ENCODE data around the gene DDO. TPM values are rescaled to one million over a fixed set of nuclear protein-coding genes. Genes with fewer than 3 reads are reported as not detected.

The DDO gene
- total and polyA plus RNA-seq, 3 experiments from 2014 or later: not detected

DNA sequence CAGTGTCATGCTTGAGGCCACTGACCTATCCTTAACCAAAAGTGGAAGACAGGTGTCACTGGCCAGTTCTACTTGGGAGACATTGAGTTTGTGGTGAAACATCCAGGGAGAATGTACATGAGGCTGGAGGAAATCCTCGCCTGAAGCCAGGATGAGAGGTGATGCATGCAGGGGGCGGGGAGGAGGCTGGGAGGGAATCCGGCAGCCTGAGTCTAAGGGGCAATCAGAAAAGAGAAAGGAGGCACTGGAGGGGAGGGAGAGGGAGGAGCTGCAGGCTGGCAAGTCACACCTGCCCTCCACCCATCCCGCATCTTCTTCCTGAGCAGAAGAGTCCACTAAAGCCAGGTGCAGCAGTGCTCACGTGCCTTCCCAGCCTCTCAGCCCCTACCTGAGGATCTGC lies 14.9 kb upstream of the DDO start:
- ChIA-PET POLR2A (no interaction called here), CTCF (no interaction called here)
- Mint-ChIP-seq H3K27ac (no peak overlapping the region), H3K9me3 (no peaks in the 10 kb centered on the region), H3K4me3 (no peak overlapping the region), H3K36me3 (no peaks in the 10 kb centered on the region), H3K4me1 (no peaks in the 10 kb centered on the region), H3K27me3 (peaks cover 12 to 28% of the 10 kb centered on the region in 2 donors)
- no peaks in the 10 kb centered on the region for H3K36me3 ChIP-seq (ENCODE audit: insufficient read depth, low read length)
- no peaks in the 10 kb centered on the region for H3K9me3 ChIP-seq (ENCODE audit: low read length)
- no peaks in the 10 kb centered on the region for H3K27me3 ChIP-seq (ENCODE audit: insufficient read depth, low read length, poor library complexity, severe bottlenecking)
- H3K27ac ChIP-seq (ENCODE audit: low read depth, low read length): no peak overlapping the region
- no peak overlapping the region for H3K4me3 ChIP-seq (ENCODE audit: low read length)
- no peak for DNase-seq
- H3K4me1 ChIP-seq (ENCODE audit: insufficient read depth, low read length): no peaks in the 10 kb centered on the region

DNA sequence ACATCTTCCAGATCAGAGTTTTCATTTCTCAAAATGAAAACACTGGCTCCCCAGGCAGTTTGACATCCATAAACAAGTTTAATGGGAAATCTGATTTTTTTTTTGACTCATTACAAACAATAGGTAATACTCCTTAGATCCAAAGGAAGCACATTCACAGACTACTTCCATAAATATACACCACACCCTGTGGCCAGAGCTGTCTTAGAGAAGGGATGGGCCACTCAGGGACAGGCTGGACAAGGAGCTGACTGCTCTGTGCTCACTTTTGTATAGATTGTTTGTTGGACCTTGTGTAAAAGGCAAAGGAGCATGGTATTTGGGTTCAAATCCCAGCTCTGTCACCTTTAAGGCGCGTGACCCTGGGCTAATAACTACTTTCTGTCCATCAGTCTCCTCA lies 12.8 kb upstream of the DDO start:
- Mint-ChIP-seq H3K36me3 (no peaks in the 10 kb centered on the region), H3K4me1 (no peaks in the 10 kb centered on the region), H3K4me3 (no peak overlapping the region), H3K9me3 (peaks cover 0 to 2% (median 0%) of the 10 kb centered on the region in 5 donors), H3K27ac (no peak overlapping the region), H3K27me3 (peaks cover 12 to 43% of the 10 kb centered on the region in 2 donors)
- CTCF ChIA-PET: no interaction called here
- no peaks in the 10 kb centered on the region for H3K27me3 ChIP-seq (ENCODE audit: insufficient read depth, low read length, poor library complexity, severe bottlenecking)
- H3K9me3 ChIP-seq (ENCODE audit: low read length): no peaks in the 10 kb centered on the region
- no peaks in the 10 kb centered on the region for H3K4me1 ChIP-seq (ENCODE audit: insufficient read depth, low read length)
- H3K36me3 ChIP-seq (ENCODE audit: insufficient read depth, low read length): no peaks in the 10 kb centered on the region
- H3K27ac ChIP-seq (ENCODE audit: low read depth, low read length): no peak overlapping the region
- DNase-seq: no peak
- POLR2A ChIA-PET: no interaction called here
- no peak overlapping the region for H3K4me3 ChIP-seq (ENCODE audit: low read length)

DNA sequence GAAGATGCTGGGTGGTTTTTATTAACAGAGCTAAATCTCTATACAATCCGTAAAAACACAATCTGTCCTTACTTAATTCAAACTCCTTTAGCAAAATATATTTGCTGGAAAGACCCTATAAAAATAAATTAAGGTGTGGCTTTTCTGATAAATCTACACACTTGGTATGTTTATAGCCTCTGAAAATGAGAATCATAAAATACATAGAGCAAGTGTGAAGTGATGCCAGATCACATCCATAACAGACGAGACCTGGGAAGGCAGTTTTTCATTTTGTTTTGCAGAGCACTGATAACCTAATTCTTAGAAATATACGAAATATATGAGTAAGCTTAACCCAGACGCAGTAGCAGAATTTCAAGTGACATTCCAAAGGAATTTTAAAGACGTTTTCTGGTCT lies 10.4 kb upstream of the DDO start:
- H3K27ac Mint-ChIP-seq: no peak overlapping the region
- no peaks in the 10 kb centered on the region for H3K4me1 ChIP-seq (ENCODE audit: insufficient read depth, low read length)
- H3K36me3 ChIP-seq (ENCODE audit: insufficient read depth, low read length): no peaks in the 10 kb centered on the region
- no peaks in the 10 kb centered on the region for H3K27me3 ChIP-seq (ENCODE audit: insufficient read depth, low read length, poor library complexity, severe bottlenecking)
- peaks cover 7 to 17% (median 10%) of the 10 kb centered on the region in 5 donors for H3K9me3 Mint-ChIP-seq
- peaks cover 14 to 56% of the 10 kb centered on the region in 2 donors for H3K27me3 Mint-ChIP-seq
- POLR2A ChIA-PET: no interaction called here
- H3K4me1 Mint-ChIP-seq: no peaks in the 10 kb centered on the region
- H3K27ac ChIP-seq (ENCODE audit: low read depth, low read length): no peak overlapping the region
- H3K9me3 ChIP-seq (ENCODE audit: low read length): no peaks in the 10 kb centered on the region
- DNase-seq: no peak
- CTCF ChIA-PET: no interaction called here
- H3K4me3 ChIP-seq (ENCODE audit: low read length): no peak overlapping the region
- no peak overlapping the region for H3K4me3 Mint-ChIP-seq
- H3K36me3 Mint-ChIP-seq: no peaks in the 10 kb centered on the region

DNA sequence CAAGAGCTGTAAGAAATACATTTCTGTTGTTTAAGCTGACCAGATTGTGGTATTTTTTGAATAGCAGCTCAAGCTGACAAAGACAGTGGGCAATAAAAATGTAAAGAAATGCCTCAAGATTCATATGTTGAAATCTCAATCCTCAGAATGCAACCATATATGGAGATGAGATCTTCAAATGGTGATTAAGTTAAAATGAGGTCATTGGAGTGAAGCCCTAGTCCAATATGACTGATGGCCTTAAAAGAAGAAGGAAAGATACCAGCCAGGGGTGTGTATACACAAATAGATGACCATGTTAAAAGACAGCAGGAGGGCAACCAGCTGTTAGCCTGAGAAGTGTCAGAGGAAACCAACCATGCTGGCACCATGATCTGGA lies 7.1 kb upstream of the DDO start:
- Histone ChIP-seq H3K4me3 (ENCODE audit: low read length) (no peak overlapping the region), H3K4me1 (ENCODE audit: insufficient read depth, low read length) (no peaks in the 10 kb centered on the region), H3K27me3 (ENCODE audit: insufficient read depth, low read length, poor library complexity, severe bottlenecking) (no peaks in the 10 kb centered on the region), H3K27ac (ENCODE audit: low read depth, low read length) (no peak overlapping the region), H3K36me3 (ENCODE audit: insufficient read depth, low read length) (no peaks in the 10 kb centered on the region), H3K9me3 (ENCODE audit: low read length) (no peaks in the 10 kb centered on the region)
- POLR2A ChIA-PET: no interaction called here
- H3K36me3 Mint-ChIP-seq: no peaks in the 10 kb centered on the region
- H3K4me1 Mint-ChIP-seq: no peaks in the 10 kb centered on the region
- peaks cover 7 to 21% (median 10%) of the 10 kb centered on the region in 5 donors for H3K9me3 Mint-ChIP-seq
- H3K4me3 Mint-ChIP-seq: no peak overlapping the region
- H3K27me3 Mint-ChIP-seq: peaks cover 6 to 49% of the 10 kb centered on the region in 2 donors
- no peak for DNase-seq
- no peak overlapping the region for H3K27ac Mint-ChIP-seq
- CTCF ChIA-PET: no interaction called here

DNA sequence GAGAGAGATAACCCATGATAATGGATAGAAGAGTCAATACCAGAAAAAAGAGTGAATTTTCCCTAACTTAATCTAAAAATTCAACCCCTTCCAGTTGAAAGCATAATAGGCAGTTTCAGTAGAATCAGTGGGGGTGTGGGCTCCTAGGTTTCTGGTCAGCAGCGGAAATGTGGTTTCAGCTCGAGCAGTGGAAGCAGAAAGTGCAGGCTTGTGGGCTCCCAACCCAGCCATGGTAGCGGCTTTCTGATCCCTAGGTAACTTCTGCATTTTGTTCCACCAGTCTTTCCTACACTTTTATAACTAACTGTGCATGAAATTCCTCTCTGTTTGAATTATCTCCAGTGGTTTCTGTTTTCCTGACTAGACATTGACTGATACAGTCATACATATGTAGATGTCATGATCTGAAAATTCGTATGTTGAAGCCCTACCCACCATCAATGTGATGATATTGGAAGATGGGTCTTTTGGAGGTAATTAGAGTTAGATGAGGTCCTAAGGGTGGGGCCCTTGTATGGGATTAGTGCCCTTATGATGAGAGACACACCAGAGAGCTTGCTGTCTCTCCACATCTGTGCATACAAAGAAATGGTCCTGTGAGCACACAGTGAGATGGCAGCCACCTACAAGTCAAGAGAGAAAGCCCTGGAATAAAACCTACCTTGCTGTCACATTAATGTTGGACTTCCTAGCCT lies 6.5 kb upstream of the DDO start:
- Mint-ChIP-seq H3K36me3 (no peaks in the 10 kb centered on the region), H3K27me3 (peaks cover 6 to 49% of the 10 kb centered on the region in 2 donors), H3K4me1 (no peaks in the 10 kb centered on the region), H3K9me3 (peaks cover 7 to 21% (median 10%) of the 10 kb centered on the region in 5 donors), H3K4me3 (no peak overlapping the region), H3K27ac (no peak overlapping the region)
- no peaks in the 10 kb centered on the region for H3K36me3 ChIP-seq (ENCODE audit: insufficient read depth, low read length)
- no peaks in the 10 kb centered on the region for H3K9me3 ChIP-seq (ENCODE audit: low read length)
- ChIA-PET POLR2A (no interaction called here), CTCF (no interaction called here)
- H3K27me3 ChIP-seq (ENCODE audit: insufficient read depth, low read length, poor library complexity, severe bottlenecking): no peaks in the 10 kb centered on the region
- no peaks in the 10 kb centered on the region for H3K4me1 ChIP-seq (ENCODE audit: insufficient read depth, low read length)
- no peak overlapping the region for H3K27ac ChIP-seq (ENCODE audit: low read depth, low read length)
- no peak for DNase-seq
- H3K4me3 ChIP-seq (ENCODE audit: low read length): no peak overlapping the region

DNA sequence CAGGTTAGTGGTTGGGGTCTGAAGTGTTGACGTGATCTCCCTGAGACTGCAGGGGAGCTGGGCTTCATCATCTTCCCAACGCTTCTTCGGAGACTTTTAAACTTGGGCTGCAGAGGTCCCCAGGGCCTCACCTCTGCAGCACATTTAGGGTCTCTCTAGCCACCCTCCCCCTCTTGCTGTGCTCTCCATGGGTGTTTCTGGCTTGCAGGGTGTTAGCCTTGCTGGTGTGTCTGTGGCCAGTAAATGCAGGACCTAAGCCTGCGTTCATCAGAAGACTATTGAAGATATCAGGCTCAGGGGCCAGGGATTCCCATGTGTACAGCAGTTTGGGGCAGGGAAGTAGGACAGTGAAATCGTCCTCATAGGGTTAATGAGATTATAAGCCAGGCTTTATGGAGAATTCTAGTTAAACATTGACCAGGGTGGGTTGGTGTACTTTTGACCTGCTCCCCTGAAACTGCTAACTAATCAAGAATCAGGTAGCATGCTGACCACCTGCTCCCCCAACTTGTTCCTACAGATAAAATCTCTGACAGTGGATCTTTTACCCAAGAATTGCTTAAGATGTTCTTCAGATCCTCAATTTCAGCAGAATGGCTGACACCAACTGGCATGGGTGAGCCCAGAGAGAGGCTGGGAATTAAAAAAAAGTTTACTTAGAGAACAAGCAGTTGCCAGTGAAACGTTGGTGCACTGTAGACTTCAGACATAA lies 3.8 kb upstream of the DDO start:
- Mint-ChIP-seq H3K4me1 (peaks cover 0 to 11% (median 0%) of the 10 kb centered on the region in 3 donors), H3K4me3 (no peak overlapping the region), H3K36me3 (no peaks in the 10 kb centered on the region), H3K9me3 (peaks cover 7 to 21% (median 10%) of the 10 kb centered on the region in 5 donors), H3K27ac (no peak overlapping the region), H3K27me3 (peaks cover 4 to 38% of the 10 kb centered on the region in 2 donors)
- ChIA-PET CTCF (no interaction called here), POLR2A (no interaction called here)
- Histone ChIP-seq H3K4me3 (ENCODE audit: low read length) (no peak overlapping the region), H3K27ac (ENCODE audit: low read depth, low read length) (no peak overlapping the region), H3K4me1 (ENCODE audit: insufficient read depth, low read length) (no peaks in the 10 kb centered on the region), H3K27me3 (ENCODE audit: insufficient read depth, low read length, poor library complexity, severe bottlenecking) (no peaks in the 10 kb centered on the region), H3K9me3 (ENCODE audit: low read length) (no peaks in the 10 kb centered on the region), H3K36me3 (ENCODE audit: insufficient read depth, low read length) (no peaks in the 10 kb centered on the region)
- DNase-seq: no peak

DNA sequence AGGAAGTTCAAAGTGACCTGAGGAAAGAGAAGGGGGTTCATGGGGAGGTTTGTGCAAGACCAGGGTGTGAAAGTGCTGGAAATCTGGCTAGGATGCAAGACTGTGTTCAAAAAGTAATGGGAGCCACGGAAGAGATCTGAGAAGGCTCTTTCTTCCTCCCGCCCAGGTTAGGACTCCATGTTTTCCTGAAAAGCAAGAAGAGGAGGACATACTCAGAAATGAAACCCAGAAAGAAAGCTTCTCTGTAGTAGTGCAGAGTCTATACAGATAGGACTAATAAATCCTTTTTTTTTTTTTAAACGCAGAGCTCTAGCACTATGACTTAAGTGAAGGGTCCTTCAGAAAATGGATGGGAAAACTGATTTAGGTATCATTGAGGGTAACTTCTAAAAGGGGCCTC lies 3.2 kb upstream of the DDO start:
- no peak overlapping the region for H3K4me3 ChIP-seq (ENCODE audit: low read length)
- no peak for DNase-seq
- no peaks in the 10 kb centered on the region for H3K4me1 ChIP-seq (ENCODE audit: insufficient read depth, low read length)
- Mint-ChIP-seq H3K36me3 (no peaks in the 10 kb centered on the region), H3K9me3 (peaks cover 7 to 21% (median 10%) of the 10 kb centered on the region in 5 donors), H3K27ac (no peak overlapping the region), H3K27me3 (peaks cover 4 to 33% of the 10 kb centered on the region in 2 donors), H3K4me3 (no peak overlapping the region), H3K4me1 (peaks cover 0 to 11% (median 0%) of the 10 kb centered on the region in 3 donors)
- POLR2A ChIA-PET: no interaction called here
- no peaks in the 10 kb centered on the region for H3K36me3 ChIP-seq (ENCODE audit: insufficient read depth, low read length)
- H3K9me3 ChIP-seq (ENCODE audit: low read length): no peaks in the 10 kb centered on the region
- H3K27ac ChIP-seq (ENCODE audit: low read depth, low read length): no peak overlapping the region
- no peaks in the 10 kb centered on the region for H3K27me3 ChIP-seq (ENCODE audit: insufficient read depth, low read length, poor library complexity, severe bottlenecking)
- CTCF ChIA-PET: no interaction called here

DNA sequence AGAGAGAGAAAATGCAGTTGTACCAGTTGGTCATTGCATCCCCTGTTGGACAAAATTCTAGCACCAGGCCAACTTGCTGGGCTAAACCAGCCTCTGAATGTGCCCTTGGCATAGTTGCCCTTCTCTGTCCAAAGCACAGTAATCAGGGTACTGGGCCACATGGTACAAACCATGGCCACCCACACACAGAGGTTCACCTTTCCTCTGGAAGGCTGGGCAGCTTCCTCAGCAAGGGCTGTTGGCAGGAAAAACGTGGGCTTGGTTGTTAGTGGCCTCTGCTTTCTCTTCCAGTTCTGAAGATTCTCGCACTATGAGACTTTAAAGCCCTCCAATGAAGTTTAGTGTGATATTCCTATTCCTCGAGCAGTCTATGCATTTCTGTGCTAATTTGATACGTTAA lies 706 bp downstream of the DDO start:
- H3K9me3 ChIP-seq (ENCODE audit: low read length): no peaks in the 10 kb centered on the region
- CTCF ChIA-PET: no interaction called here

More for the DNA sequence above, 706 bp downstream of the DDO start:
- POLR2A ChIA-PET: no interaction called here
- Histone ChIP-seq H3K4me3 (ENCODE audit: low read length) (no peak overlapping the region), H3K27me3 (ENCODE audit: insufficient read depth, low read length, poor library complexity, severe bottlenecking) (no peaks in the 10 kb centered on the region), H3K27ac (ENCODE audit: low read depth, low read length) (no peak overlapping the region), H3K4me1 (ENCODE audit: insufficient read depth, low read length) (no peaks in the 10 kb centered on the region), H3K36me3 (ENCODE audit: insufficient read depth, low read length) (no peaks in the 10 kb centered on the region)
- Mint-ChIP-seq H3K27ac (no peak overlapping the region), H3K4me1 (peaks cover 0 to 11% (median 0%) of the 10 kb centered on the region in 3 donors), H3K36me3 (no peaks in the 10 kb centered on the region), H3K4me3 (no peak overlapping the region), H3K9me3 (peaks cover 0 to 5% (median 0%) of the 10 kb centered on the region in 5 donors), H3K27me3 (peaks cover 4 to 21% of the 10 kb centered on the region in 2 donors)
- no peak for DNase-seq

Measured in CD8-positive, alpha-beta memory T cell (primary cell).